Measurements from ENCODE around the gene UGT1A4. TPM values are rescaled to one million over a fixed set of nuclear protein-coding genes. Genes with fewer than 3 reads are reported as not detected.

The UGT1A4 gene
- total and polyA plus RNA-seq, 2 donors (not counting 3 experiments of a cell fraction or from before 2014, with no cell fraction given): not detected

DNA sequence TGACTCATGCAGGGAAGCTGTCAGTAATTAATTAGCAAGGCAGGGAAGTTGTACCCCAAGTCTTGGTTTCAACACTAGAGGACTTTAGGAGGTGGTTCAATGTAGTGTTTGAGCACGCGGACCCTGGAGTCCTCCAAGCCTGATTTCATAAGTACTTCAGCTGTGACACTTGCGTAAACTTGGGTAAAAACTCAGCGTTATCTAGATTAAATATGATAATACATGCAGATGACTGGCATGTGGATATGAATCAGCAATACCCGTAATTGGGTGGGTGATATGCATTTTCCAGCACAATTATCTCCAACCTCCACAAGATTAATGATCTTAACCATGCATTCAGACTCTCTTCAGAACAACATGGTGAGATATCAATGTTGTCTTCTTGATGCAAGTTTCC is 31.6 kb upstream of the UGT1A4 start:
- H3K4me3 ChIP-seq (replicated peaks in 1 of 3; ENCODE audit: insufficient read depth in 1 of 3, low read depth in 1 of 3, low read length in 3 of 3): no peak overlapping the region
- TF ChIP-seq, protein P1, sequence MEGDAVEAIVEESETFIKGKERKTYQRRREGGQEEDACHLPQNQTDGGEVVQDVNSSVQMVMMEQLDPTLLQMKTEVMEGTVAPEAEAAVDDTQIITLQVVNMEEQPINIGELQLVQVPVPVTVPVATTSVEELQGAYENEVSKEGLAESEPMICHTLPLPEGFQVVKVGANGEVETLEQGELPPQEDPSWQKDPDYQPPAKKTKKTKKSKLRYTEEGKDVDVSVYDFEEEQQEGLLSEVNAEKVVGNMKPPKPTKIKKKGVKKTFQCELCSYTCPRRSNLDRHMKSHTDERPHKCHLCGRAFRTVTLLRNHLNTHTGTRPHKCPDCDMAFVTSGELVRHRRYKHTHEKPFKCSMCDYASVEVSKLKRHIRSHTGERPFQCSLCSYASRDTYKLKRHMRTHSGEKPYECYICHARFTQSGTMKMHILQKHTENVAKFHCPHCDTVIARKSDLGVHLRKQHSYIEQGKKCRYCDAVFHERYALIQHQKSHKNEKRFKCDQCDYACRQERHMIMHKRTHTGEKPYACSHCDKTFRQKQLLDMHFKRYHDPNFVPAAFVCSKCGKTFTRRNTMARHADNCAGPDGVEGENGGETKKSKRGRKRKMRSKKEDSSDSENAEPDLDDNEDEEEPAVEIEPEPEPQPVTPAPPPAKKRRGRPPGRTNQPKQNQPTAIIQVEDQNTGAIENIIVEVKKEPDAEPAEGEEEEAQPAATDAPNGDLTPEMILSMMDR (IDR thresholded peaks at IDR 0.05; ENCODE audit: extremely low read depth in 1 of 2, insufficient read depth in 1 of 2, low read depth in 1 of 2, low read length in 2 of 2): no peak
- H3K4me2 ChIP-seq (ENCODE audit: insufficient read depth, low read length): no peak overlapping the region
- DNase-seq (ENCODE audit: low read depth, low spot score) (no peak), FAIRE-seq (no peak)
- H3K4me1 ChIP-seq (ENCODE audit: control insufficient read depth, extremely low read depth, insufficient read depth, low read length): peaks cover 17% of the 10 kb centered on the region
- dilution Hi-C loops (cut with MboI; ENCODE audit: extremely low pct_ligation_motif_present, low sequenced_read_pairs): no loop called here
- no TSS peak for BruUV-seq (replicated peaks)
- no peak overlapping the region for H3K27ac ChIP-seq (ENCODE audit: insufficient read depth, low read depth, low read length)
- CTCF ChIA-PET: no interaction called here
- H3K79me2 ChIP-seq (ENCODE audit: control insufficient read depth, insufficient read depth, low read length): no peaks in the 10 kb centered on the region
- POLR2A ChIA-PET: no interaction called here
- H3K9me1 ChIP-seq (replicated peaks; ENCODE audit: control insufficient read depth, extremely low read depth, insufficient read depth, low read length): no peaks in the 10 kb centered on the region
- no peaks in the 10 kb centered on the region for H3K36me3 ChIP-seq (ENCODE audit: control insufficient read depth in 2 of 2, extremely low read depth in 1 of 2, insufficient read depth in 2 of 2, low read length in 2 of 2)
- no peaks in the 10 kb centered on the region for H4K20me1 ChIP-seq (replicated peaks; ENCODE audit: control insufficient read depth, extremely low read depth, insufficient read depth, low read length)
- H2AFZ ChIP-seq (ENCODE audit: low read depth, low read length): no peak overlapping the region
- no peak overlapping the region for H3K9ac ChIP-seq (replicated peaks; ENCODE audit: extremely low read depth, insufficient read depth, low read length)
- intact Hi-C loops (cut with micrococcal nuclease): no loop called here
- no peaks in the 10 kb centered on the region for H3K27me3 ChIP-seq (ENCODE audit: control insufficient read depth in 2 of 2, insufficient read depth in 2 of 2, low read length in 2 of 2)
- no peaks in the 10 kb centered on the region for H3K9me3 ChIP-seq (replicated peaks; ENCODE audit: control insufficient read depth, insufficient read depth, low read length)

DNA sequence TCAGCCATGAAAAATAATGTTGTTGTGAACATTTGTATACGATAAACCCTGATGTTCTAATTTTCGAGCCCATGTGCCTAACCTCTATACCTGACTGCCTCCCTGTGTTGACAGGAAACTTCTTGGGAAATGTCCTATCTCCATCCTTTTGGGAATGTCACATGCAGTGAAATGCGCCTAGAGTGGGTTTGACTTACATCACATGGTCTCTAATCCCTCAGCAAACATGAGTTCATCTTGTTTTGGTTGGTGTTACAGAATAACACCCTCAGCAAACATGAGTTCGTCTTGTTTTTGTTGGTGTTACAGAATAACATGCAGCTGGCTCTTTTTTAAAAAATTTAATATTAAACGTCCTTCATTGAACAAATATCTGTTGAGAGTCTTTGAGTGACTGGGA is 30.2 kb upstream of the UGT1A4 start:
- peaks cover 17% of the 10 kb centered on the region for H3K4me1 ChIP-seq (ENCODE audit: control insufficient read depth, extremely low read depth, insufficient read depth, low read length)
- no peaks in the 10 kb centered on the region for H3K36me3 ChIP-seq (ENCODE audit: control insufficient read depth in 2 of 2, extremely low read depth in 1 of 2, insufficient read depth in 2 of 2, low read length in 2 of 2)
- POLR2A ChIA-PET: no interaction called here
- H3K27me3 ChIP-seq (ENCODE audit: control insufficient read depth in 2 of 2, insufficient read depth in 2 of 2, low read length in 2 of 2): no peaks in the 10 kb centered on the region
- H3K4me3 ChIP-seq (replicated peaks in 1 of 3; ENCODE audit: insufficient read depth in 1 of 3, low read depth in 1 of 3, low read length in 3 of 3): no peak overlapping the region
- no peaks in the 10 kb centered on the region for H3K9me3 ChIP-seq (replicated peaks; ENCODE audit: control insufficient read depth, insufficient read depth, low read length)
- FAIRE-seq (no peak), DNase-seq (ENCODE audit: low read depth, low spot score) (no peak)
- dilution Hi-C loops (cut with MboI; ENCODE audit: extremely low pct_ligation_motif_present, low sequenced_read_pairs) (no loop called here), intact Hi-C loops (cut with micrococcal nuclease) (no loop called here)
- H3K9ac ChIP-seq (replicated peaks; ENCODE audit: extremely low read depth, insufficient read depth, low read length): no peak overlapping the region
- no peak overlapping the region for H3K27ac ChIP-seq (ENCODE audit: insufficient read depth, low read depth, low read length)
- no peak overlapping the region for H3K4me2 ChIP-seq (ENCODE audit: insufficient read depth, low read length)
- no peaks in the 10 kb centered on the region for H3K9me1 ChIP-seq (replicated peaks; ENCODE audit: control insufficient read depth, extremely low read depth, insufficient read depth, low read length)
- no peaks in the 10 kb centered on the region for H3K79me2 ChIP-seq (ENCODE audit: control insufficient read depth, insufficient read depth, low read length)
- BruUV-seq (replicated peaks): no TSS peak
- no peaks in the 10 kb centered on the region for H4K20me1 ChIP-seq (replicated peaks; ENCODE audit: control insufficient read depth, extremely low read depth, insufficient read depth, low read length)
- CTCF ChIA-PET: interaction anchor here (1.0 kb wide), 1 partner anchor 19 kb away, joined by 3 read pairs; no protein-coding TSS in a partner anchor
- no peak overlapping the region for H2AFZ ChIP-seq (ENCODE audit: low read depth, low read length)
- no peak for TF ChIP-seq EZH2 (IDR thresholded peaks at IDR 0.05; ENCODE audit: borderline replicate concordance, low read depth, low read length, severe bottlenecking)
- TF ChIP-seq, protein P1 (IDR thresholded peaks at IDR 0.05; ENCODE audit: extremely low read depth in 1 of 2, insufficient read depth in 1 of 2, low read depth in 1 of 2, low read length in 2 of 2): no peak
- TF ChIP-seq MYC (IDR thresholded peaks at IDR 0.05; ENCODE audit: low read depth, low read length): no peak
- TF ChIP-seq FOS (IDR thresholded peaks at IDR 0.05; ENCODE audit: borderline replicate concordance, insufficient read depth, low read length): no peak
- TF ChIP-seq MAX (IDR thresholded peaks at IDR 0.05; ENCODE audit: insufficient read depth, insufficient read length): no peak
- TF ChIP-seq GATA2 (IDR thresholded peaks at IDR 0.05; ENCODE audit: insufficient read depth, insufficient read length, low read depth, low read length): no peak
- TF ChIP-seq JUN (IDR thresholded peaks at IDR 0.05; ENCODE audit: borderline replicate concordance, insufficient read depth, insufficient read length, low read depth): no peak

Data from endothelial cell of umbilical vein (primary cell).